Uterus (tissue), 2 donors: Measurements from ENCODE around the gene NAP1L4.
A peak's percentile ranks its signal among the peaks of the same experiment; 100 is the strongest.

Experiments
- POLR2A ChIP-seq, 2 donors: fragments of 450-650 bp; IDR thresholded peaks; one replicate each; pipeline ENCODE4 v1.6.1; 2016; ENCODE audit warnings: antibody characterized with exemption in 2 of 2, mild to moderate bottlenecking in 1 of 2, moderate library complexity in 1 of 2
- TF ChIP-seq, protein P1 (sequence below), 4 experiments: fragments of 200-600 bp in 2 of 4; fragments of 450-650 bp in 2 of 4; sonication (generic) in 2 of 4; IDR thresholded peaks; one replicate each; pipeline ENCODE4 v1.5.1; 2016 to 2019; ENCODE audit warnings: antibody characterized with exemption in 4 of 4, mild to moderate bottlenecking in 2 of 4, moderate library complexity in 1 of 4

DNA sequence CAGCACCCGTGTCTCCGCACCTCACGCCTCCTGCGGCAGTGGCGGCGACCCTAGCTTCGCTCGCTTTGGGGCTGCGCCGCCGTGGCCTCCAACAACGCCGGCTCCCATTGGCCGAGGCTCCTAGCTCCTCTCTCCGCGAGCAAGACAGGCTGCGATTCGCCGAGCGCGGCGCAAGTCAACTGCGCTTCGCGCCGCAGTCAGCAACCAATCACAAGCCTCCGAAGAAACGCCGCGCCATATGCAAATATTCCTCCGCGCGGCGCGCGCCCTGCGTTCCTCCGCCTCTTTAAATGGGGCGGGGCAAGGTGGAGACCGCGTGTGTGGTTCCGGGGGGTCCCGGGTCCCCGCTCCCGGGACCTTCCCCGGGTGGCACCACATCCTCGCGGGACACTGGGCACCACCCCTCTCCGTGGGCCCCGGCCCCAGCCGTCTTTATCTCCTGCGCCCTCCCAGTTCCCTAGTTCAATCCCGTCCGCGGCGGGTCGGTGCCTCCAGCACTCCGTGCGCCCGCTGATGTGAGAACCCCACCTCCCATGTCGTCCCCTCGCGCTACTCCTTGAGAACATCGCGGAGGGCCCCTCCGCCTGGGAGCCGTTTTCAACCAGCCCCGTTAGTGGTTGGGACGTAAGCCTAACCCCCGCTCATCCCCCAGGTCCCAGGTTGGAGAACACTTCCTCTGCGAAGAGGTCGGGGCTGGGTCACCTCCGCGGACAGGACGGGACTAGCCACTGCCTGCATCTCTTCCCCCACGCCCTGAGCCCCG lies at the start of gene NAP1L4:
- TF ChIP-seq, protein P1, sequence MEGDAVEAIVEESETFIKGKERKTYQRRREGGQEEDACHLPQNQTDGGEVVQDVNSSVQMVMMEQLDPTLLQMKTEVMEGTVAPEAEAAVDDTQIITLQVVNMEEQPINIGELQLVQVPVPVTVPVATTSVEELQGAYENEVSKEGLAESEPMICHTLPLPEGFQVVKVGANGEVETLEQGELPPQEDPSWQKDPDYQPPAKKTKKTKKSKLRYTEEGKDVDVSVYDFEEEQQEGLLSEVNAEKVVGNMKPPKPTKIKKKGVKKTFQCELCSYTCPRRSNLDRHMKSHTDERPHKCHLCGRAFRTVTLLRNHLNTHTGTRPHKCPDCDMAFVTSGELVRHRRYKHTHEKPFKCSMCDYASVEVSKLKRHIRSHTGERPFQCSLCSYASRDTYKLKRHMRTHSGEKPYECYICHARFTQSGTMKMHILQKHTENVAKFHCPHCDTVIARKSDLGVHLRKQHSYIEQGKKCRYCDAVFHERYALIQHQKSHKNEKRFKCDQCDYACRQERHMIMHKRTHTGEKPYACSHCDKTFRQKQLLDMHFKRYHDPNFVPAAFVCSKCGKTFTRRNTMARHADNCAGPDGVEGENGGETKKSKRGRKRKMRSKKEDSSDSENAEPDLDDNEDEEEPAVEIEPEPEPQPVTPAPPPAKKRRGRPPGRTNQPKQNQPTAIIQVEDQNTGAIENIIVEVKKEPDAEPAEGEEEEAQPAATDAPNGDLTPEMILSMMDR (IDR thresholded peaks at IDR 0.05), result peak in 1 of 4 experiments; percentile 7
- TF ChIP-seq POLR2A (IDR thresholded peaks at IDR 0.05), result peak; percentile 77 to 91
